Neural cell (in vitro differentiated cells): Measurements from ENCODE around the gene ROCK2.

Experiments used
- CTCF ChIP-seq: fragments of 450-650 bp; IDR thresholded peaks from 2 replicates; pipeline ENCODE4 v1.5.1; 2014; ENCODE audit warnings: antibody characterized with exemption, mild to moderate bottlenecking, moderate library complexity; ENCODE audit not compliant: poor library complexity, severe bottlenecking
- EZH2 ChIP-seq: fragments of 200-600, 300-800 bp; shearing (Covaris generic), sonication (generic); IDR thresholded peaks from 2 replicates; pipeline ENCODE4 v1.6.1; 2014; ENCODE audit warnings: antibody characterized with exemption, low read length, borderline replicate concordance, mild to moderate bottlenecking; ENCODE audit not compliant: insufficient read depth, poor library complexity, severe bottlenecking
- POLR2AphosphoS5 ChIP-seq: IDR thresholded peaks from 2 replicates; pipeline ENCODE4 v1.6.1; 2012
- RAD21 ChIP-seq: fragments of 450-650 bp; conservative IDR thresholded peaks from 2 replicates; pipeline ENCODE4 v1.6.1; 2014; ENCODE audit warnings: antibody characterized with exemption, mild to moderate bottlenecking, moderate library complexity

- TF ChIP-seq EZH2 (no peak), POLR2AphosphoS5 (no peak), RAD21 (no peak), CTCF (no peak)
Measured at GRCh38 chr2:11389551-11390398, 45.3 kb upstream of the ROCK2 start.
